DND-41 (cell line): ENCODE results near the gene REEP6.

ENCODE experiments used
- EZH2 ChIP-seq: IDR thresholded peaks from 3 replicates; pipeline ENCODE4 v1.6.1; 2012; ENCODE audit warnings: borderline replicate concordance, low read depth, mild to moderate bottlenecking, moderate library complexity, low read length, inconsistent platforms; ENCODE audit not compliant: severe bottlenecking
- TF ChIP-seq, protein P1 (sequence below): IDR thresholded peaks from 2 replicates; pipeline ENCODE4 v1.5.1; 2012; ENCODE audit warnings: borderline replicate concordance, low read length, moderate library complexity, mild to moderate bottlenecking; ENCODE audit not compliant: poor library complexity, severe bottlenecking; ENCODE audit errors: extremely low read depth

DNA sequence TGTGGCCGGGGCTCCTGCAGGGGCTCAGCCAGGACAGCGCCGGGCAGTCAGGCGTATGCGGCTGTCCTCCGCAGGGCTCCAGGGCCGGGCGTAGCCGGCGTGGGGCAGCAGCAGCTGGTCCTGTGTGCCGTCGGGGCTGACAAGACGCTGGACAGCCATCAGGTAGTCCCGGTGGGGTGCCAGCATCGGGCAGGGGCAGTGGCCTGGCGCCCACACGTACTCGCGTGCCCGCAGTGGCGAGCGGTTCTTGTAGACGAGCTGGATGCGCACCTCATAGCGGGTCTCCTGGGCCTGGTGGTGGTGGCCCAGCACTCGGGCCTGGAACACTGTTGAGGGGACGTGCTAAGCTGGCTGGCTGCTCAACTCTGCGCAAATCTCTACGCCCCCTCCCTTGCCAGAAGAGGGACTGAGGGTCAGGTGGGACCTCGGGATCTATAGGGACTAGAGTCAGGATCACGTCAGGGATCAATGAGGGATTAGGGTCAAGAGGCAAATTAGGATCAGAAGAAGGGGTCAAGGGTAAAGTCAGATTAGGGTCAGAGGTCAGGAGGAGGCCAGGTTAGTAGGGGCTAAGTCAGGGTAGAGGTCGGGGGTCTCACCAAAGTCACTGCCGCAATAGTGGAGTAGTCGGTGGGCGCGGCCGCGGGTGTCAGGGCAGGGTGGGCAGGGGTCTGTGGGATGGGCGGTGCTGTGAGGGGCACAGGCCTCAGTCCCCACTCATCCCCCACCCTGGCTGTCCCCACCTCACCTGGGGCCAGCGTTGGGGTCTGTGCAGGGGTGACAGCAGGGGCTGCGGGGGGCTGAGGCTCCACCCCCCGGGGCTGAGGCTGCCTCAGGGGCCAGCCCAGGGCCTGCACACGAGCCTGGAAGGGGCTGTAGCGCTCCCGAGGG is 15.3 kb downstream of the REEP6 start:
- TF ChIP-seq, protein P1, sequence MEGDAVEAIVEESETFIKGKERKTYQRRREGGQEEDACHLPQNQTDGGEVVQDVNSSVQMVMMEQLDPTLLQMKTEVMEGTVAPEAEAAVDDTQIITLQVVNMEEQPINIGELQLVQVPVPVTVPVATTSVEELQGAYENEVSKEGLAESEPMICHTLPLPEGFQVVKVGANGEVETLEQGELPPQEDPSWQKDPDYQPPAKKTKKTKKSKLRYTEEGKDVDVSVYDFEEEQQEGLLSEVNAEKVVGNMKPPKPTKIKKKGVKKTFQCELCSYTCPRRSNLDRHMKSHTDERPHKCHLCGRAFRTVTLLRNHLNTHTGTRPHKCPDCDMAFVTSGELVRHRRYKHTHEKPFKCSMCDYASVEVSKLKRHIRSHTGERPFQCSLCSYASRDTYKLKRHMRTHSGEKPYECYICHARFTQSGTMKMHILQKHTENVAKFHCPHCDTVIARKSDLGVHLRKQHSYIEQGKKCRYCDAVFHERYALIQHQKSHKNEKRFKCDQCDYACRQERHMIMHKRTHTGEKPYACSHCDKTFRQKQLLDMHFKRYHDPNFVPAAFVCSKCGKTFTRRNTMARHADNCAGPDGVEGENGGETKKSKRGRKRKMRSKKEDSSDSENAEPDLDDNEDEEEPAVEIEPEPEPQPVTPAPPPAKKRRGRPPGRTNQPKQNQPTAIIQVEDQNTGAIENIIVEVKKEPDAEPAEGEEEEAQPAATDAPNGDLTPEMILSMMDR, result no peak
- no peak for TF ChIP-seq EZH2
